Measurements from ENCODE around the gene ZNHIT2.
A peak's percentile ranks its signal among the peaks of the same experiment; 100 is the strongest.
"Not testable (repeated sequence)": the region's sequence is repeated elsewhere in the genome, so short reads cannot be mapped to it uniquely, and the experiment has no call there.

The ZNHIT2 gene

DNA sequence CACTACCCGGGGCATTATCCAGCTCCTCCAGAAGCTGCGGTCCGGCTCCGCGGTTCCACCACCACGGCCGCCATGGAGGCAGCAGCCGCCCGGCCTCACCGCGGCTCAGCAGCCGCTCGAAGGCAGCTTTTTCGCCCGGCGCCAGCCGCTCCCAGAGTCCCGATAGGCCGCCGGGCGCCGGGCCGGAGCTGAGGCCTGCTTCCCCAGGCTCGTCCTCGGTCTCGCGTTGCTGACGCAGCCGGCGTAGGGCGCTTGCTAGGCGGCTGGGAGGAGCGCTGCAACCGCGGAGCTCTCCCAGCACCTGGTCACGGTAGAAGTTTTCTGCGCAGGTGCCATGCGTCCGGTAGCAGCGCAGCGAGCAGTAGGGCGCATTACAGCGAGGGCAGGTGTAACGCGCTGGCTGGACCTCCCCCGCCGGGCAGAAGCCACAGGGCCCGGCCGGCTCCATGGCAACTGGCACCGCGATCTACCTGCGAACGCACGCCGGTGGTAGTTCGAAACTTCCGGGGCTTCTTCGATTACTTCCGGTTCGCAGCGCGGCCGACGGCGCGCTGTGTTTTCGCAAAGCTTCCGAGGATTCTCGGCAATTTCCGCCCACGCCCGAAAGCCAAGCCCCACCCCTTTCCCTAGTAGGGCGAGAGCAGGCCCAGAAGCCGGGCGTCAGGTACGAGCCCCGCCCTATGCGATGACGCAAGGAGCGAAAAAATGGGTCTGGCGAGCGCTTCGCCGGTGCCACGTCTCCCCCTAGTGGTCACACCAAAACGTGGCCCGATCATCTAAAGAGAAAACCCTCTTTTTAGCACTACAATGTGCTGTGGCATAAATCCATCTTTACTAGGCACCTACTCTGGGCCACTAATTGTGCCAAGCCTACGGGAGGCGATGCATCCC lies at the start of gene ZNHIT2:
ZNHIT2 (minus strand) TSS at position 496 of the 891 bp plus-strand sequence; CDS start at position 448, 48 bp downstream.
- Histone ChIP-seq H3K4me3 (peak within 1 kb of the TSS; percentile 50 to 88 (median 77)), H3K27ac (peak within 1 kb of the TSS; percentile 60 to 95 (median 90))

DNA sequence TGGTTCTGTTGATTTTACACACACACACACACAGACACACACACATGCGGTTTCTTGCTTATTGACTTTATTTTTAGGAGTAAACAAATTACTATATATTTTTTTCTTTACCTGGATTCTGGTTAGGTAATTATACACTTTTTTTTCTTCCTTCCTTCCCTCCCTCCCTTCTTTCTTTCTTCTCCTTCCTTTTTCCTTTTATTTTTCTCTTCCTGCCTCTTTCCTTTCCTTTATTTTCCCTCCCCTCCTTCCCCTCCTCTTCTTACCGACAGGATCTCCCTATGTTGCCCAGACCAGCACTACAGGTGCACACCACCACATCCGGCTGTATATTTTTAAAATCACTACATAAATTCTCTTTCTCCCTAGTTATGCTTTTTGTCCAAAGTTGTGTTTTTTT lies 49.4 kb upstream of the ZNHIT2 start:
- Histone ChIP-seq H3K27ac (no peak overlapping the region), H3K4me3 (no peak overlapping the region)

DNA sequence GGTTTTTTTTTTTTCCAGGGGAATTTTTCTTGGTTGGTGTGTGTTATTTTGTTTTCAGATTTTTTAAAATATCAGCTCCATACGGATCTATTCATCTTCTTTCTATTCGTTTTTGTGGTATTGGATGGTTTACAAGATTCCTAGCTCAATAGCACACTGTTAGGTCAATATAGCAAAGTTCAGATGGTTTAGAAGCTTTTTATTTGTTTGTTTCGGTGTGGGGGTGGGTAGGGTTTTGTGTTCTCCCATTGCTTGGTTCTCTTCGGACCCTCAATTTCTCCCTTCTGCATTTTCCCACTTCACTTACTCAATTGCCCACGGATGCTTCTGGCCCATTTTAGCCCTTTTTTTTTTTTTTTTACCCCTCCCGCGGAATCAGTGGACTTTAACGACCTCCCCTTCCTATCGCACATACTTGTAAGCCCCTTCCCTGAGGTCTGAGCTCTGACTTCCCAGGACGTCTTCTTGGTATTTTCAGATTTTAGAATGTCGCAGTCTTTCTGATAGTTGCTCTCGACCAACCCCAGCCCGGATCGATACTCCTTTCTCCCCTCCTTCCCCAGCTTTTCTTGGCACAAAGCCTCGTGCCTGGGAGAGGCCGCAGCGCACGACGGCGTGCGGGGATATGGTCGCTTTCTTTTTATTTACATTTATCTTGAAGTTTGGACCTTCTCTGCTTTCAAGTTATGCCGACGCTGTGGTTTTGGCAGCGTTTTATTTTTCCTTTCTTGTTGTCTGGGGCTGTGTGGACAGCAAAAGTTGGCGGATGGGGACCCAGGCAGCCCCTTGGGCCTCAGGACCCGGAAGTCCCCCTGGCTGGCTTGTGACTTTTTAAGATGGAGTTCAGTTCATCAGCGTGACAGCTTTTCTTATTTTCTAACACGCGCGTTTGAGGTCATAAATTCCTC lies 48.2 kb upstream of the ZNHIT2 start:
- Histone ChIP-seq H3K4me3 (no peak overlapping the region), H3K27ac (peak overlapping the region in 5 of 21 experiments; percentile 15 to 53 (median 32))

DNA sequence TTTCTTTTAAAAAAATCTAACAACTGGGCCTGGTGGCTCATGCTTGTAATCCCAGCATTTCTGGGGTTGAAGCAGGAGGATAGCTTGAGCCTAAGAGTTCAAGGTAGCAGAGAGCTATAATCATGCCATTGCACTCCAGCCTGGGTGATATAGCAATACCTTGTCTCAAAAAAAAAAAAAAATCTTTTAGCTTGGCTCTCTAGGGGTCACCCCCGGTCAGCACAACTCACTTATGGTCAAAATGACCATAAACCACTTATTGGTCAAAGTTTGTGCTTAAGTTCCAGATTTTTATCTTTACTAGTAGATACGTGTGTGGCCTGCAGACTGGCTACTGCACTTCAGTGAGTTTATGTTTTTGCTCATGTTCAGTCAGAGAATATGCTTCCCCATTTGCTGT lies 46.2 kb upstream of the ZNHIT2 start:
- Histone ChIP-seq H3K27ac (no peak overlapping the region), H3K4me3 (no peak overlapping the region)

DNA sequence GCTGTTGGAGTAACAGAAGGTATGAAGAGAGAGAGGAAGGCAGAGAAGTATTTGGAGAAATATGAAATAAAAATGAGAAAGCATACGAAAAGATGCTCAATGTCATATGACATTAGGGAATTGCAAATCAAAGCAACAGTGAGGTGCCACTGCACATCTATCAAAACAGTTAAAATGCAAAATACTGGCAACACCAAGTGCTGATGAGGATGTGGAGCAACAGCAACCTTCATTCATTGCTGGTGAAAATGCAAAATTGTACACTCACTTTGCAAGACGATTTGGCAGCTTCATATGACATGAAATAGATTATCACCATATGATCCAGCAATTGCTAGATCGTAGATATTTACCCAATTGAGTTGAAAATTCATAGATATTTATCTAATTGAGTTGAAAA lies 43.1 kb upstream of the ZNHIT2 start:
- no peak overlapping the region for H3K4me3 ChIP-seq
- no peak overlapping the region for H3K27ac ChIP-seq

DNA sequence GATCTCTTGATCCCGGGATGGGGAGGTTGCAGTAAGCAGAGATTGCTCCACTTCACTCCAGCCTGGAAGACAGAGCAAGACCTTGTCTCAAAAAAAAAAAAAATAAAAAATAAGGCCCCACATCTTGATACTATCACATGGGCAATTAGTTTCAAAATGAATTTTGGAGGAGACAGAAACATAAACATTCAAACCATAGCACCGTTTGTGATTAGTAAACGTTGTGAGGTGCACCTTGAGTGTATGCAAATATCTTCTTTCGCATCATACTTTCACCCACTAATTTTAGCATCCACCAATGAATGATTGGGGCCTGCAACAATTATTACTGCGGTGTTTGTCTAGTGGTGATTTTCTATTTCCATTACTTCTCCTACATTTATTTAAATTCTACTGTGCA lies 41.5 kb upstream of the ZNHIT2 start:
- no peak overlapping the region for H3K4me3 ChIP-seq
- no peak overlapping the region for H3K27ac ChIP-seq

DNA sequence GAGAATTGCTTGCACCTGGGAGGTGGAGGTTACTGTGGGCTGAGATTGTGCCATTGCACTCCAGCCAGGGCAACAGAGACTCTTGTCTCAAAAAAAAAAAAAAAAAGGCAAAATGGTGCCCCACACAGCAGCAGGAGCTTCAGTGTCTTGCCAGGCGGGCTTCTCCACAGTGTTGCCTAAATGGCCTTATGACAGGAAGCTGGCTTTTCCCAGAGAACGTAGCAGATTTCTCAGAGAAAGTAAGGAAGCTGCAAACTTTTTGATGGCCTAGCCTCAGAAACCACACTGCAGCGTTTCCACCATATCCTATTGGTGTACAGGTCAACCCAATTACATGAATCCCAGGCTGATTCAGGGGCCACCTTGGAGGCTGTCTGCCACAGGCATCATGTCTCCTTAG lies 39.8 kb upstream of the ZNHIT2 start:
- Histone ChIP-seq H3K4me3 (no peak overlapping the region), H3K27ac (no peak overlapping the region)

DNA sequence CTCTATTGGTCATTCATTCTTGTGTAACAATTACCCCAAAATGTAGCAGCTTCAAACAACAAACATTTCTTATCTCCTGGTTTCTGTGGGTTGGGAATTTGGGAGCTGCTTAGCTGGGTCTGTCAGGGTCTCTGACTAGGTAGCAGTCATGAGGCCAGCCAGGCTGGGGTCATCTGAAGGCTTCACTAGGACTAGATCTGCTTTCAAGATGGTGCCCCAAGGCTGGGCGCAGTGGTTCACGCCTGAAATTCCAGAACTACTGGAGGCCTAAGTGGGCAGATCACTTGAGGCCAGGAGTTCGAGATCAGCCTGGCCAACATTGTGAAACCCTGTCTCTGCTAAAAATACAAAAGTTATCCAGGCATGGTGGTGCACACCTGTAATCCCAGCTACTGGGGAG lies 39.4 kb upstream of the ZNHIT2 start:
- Histone ChIP-seq H3K4me3 (no peak overlapping the region), H3K27ac (no peak overlapping the region)

DNA sequence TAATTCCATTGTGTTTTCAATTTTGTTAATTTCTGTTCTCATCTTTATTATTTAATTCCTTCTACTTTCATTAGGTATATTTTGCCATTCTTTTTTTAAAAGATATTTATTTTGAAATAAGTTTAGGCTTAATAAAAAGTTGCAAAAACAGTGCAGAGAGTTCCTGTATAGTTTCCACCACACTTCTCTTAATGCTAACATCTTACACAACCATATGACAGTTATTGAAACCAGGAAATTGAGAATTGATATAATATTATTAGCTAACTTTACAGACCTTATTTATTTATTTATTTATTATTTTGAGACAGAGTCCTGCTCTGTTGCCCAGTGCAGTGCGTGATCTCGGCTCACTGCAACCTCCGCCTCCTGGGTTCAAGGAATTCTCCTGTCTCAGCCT lies 38.8 kb upstream of the ZNHIT2 start:
- no peak overlapping the region for H3K27ac ChIP-seq
- no peak overlapping the region for H3K4me3 ChIP-seq

DNA sequence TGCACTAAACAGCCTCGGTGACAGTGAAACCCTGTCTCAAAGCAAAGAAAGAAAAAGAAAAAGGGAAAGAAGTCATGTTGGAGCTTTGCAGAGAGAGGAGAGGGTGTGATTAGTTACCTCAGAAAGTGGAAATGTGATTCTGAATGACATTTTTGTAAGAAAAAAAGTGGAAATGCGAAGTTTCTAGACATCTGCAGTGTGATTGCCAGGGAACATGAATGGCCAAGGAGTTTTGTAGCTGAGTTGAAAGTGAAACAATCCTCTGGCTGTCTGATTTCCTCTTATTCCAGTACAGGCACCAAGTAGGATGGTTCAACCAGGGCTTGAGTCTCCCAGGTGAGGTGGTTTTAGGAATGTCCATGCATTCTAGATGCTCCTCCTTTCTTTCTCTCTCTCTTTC lies 34.6 kb upstream of the ZNHIT2 start:
- no peak overlapping the region for H3K4me3 ChIP-seq
- peak overlapping the region in 1 of 21 experiments; percentile 58 for H3K27ac ChIP-seq

DNA sequence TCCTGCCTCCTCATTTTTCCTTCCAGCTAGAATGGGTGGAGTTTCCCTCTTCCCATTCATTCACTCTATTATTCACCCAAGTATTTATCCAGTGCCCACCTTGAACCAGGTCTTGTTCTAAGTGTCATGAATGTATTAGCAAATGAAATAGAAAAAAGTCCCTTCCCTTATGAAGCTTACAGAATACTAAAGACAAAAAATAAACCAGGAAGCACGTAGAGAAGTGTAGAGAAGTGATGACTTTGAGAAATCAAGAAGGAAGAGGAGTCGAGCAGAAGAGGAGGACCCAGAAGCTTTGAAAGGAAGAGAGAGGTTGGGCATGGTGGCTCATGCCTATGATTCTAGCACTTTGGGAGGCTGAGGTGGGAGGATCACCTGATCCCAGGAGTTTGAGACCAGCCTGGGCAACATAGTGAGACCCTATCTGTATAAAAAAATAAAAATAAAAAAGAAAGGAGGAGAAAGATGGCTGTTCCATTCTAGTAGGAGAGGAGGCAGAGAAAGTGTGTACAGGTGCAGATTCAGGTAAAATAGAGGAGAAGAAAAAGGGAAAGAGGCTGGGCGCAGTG lies 33.9 kb upstream of the ZNHIT2 start:
- Histone ChIP-seq H3K4me3 (no peak overlapping the region), H3K27ac (peak overlapping the region in 9 of 21 experiments; percentile 9 to 62 (median 46))

DNA sequence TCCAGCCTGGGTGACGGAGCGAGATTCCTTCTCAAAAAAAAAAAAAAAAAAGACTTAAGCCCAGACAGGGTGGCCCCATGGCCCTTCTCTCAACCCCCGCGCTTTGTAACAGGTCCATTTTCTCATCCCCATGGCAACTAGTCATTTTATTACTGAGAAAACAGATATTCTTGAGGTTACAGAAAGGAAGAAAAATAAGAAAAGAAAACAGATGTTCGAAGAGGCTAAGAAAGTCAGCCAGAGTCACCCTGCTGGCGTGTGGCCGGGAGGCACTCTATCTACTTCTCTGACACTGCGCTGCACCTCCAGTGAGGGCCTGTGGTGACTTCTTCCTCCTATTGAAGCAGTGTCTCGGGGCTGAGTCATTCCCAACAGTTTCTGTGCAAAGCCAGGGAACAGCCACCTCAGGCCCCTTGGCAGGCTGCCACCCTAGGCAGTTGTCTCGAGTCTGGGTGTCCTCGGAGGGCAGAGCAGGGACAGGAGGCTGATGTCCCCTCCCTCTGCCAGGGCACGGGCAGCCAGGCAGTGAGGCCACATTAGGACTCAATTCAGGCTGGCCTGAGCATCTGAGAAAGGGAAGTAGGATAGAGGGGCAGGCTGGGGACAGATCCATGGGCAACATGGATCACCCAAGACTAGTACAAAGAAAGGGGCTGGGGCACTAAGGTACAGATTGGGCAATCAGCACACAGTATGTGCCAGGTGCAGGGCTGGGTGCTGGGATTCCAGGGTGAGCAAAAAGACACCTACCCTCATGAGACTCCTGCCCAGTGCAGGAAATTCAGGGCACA lies 33.2 kb upstream of the ZNHIT2 start:
- Histone ChIP-seq H3K4me3 (no peak overlapping the region), H3K27ac (peak overlapping the region in 15 of 21 experiments; percentile 1 to 62 (median 38))

DNA sequence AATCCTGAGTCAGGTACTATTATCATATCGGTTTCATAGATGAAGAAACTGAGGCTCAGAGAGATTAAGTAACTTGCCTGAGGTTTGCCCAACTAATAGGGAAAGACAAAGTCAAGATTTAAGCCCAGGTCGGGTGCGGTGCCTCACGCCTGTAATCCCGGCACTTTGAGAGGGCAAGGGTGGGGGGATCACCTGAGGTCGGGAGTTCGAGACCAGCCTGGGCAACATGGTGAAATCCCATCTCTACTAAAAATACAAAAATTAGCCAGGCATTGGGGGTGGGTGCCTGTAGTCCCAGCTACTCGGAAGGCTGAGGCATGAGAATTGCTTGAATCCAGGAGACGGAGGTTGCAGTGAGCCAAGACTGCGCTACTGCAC lies 32.6 kb upstream of the ZNHIT2 start:
- H3K27ac ChIP-seq = peak overlapping the region in 10 of 21 experiments; percentile 1 to 56 (median 32)
- not testable (repeated sequence) for H3K4me3 ChIP-seq

DNA sequence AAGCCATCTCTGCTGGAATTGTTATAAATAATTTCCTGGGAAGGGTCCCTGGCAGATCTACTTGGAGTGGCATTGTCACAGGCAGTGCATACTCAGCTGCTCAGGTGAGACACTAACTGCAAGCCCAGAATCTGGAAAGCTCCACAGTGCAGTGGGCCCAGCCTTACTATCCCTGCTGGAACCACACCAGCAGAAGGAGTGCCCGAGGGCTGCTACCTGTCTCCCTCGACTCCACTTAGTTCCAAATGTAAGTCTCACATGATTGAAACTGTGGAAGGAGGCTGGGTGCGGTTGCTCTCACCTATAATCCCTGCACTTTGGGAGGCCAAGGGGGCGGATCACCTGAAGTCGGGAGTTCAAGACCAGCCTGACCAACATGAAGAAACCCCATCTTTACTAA lies 31.2 kb upstream of the ZNHIT2 start:
- no peak overlapping the region for H3K27ac ChIP-seq

DNA sequence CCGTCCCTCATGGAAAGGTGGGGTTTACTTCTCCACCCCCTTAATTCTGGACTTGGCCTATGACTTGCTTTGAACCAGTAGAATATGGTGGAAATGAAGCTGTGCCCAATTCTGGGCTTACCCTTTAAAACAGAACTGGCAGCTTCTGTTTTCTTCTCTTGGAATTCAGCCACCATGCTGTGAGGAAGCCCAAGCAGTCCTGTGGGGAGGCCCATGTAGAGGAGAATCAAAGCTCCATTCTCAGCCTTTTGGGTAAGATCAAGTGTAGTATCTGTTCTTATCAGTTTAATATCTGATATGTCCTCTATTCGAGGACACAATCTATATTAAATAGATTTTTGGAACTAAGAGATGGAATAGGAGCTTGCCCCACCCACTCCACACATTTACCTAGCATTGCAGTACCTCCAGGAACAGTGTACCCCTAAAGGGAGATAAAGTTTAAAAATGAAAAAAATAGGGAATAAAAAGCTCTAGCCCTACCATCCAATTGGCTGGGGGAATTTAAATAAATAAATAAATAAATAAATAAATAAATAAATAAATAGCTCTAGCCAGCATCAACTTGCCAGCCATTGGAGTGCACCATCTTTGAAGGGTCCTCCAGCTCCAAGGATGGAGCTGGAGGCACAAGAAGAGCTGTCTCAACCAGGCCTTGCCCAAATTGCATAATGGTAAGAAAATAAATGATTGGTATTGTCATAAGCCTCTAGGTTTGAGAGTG lies 30.0 kb upstream of the ZNHIT2 start:
- H3K4me3 ChIP-seq = no peak overlapping the region
- no peak overlapping the region for H3K27ac ChIP-seq

More for the DNA sequence above, 31.2 kb upstream of the ZNHIT2 start:
- H3K4me3 ChIP-seq = no peak overlapping the region

DNA sequence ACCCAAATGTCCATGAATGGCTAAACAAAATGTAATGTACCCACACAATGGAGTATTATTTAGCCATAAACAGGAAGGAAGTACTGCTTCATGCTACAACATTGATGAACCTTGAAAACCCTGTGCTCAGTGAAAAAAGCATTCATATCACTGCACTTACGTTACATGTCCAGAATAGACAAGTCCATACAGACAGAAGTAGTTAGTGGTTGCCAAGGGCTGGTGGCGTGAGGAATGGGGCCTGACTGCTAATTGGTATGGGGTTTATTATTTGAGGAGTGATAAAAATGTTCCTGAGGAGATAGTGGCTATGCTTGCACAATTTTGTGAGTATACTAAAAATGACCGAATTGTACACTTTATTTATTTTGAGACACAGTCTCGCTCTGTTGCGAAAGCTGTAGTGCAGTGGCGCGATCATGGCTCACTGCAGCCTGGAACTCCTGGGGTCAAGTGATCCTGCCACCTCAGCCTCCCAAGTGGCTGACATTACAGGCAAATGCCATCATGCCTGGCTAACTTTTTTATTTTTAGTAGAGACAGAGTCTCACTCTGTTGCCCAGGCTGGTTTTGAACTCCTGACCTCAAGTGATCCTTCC lies 24.5 kb upstream of the ZNHIT2 start:
- H3K4me3 ChIP-seq = no peak overlapping the region
- no peak overlapping the region for H3K27ac ChIP-seq

DNA sequence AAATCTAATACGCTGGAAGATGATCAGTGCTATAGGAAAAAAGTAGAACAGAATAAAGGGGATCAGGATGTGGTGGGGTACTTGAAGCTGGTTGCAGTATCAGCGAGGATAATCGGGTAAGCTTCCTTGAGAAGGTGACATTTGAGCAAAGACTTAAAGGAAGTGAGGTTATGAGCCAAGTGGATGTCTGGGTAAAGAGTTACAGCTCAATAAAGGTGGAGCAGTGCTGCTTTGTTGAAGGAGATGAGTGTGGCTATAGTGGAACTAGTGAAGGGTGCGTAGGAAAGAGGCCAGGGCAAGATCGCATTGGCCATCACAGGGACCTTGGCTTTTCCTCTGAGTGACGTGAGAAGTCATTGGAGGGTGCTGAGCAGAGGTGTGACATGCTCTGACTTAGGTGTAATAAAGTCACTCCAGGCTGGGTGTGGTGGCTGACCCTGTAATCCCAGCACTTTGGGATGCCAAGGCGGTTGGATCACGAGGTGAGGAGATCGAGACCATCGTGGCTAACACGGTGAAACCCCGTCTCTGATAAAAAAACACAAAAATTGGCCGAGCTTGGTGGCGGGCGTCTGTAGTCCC lies 19.1 kb upstream of the ZNHIT2 start:
- H3K27ac ChIP-seq = no peak overlapping the region
- H3K4me3 ChIP-seq = no peak overlapping the region

DNA sequence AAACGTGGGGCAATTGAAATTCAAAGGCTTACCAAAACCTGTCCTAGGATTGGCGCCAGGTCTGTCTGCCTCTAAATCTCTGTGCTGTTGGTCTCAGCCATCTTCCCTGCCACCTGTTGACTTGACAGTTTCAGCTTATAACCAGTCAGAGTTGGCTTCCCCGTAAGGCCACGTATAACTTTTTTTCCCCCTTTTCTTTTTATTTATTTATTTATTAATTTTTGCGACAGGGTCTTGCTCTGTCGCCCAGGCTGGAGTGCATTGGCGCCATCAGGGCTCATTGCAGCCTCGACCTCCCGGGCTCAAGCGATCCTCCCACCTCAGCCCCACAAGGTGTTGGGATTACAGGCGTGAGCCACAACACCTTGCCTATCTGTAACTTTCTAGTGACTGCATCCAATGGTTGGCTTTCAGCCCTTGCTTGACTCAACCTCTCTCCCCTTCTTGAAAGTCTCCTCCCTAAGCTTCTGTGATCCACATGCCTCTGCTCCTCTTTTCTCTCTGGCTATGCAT lies 18.2 kb upstream of the ZNHIT2 start:
- Histone ChIP-seq H3K27ac (peak overlapping the region in 19 of 21 experiments; percentile 93 to 100 (median 99)), H3K4me3 (peak overlapping the region; percentile 72 to 97 (median 92))

Measured in skin epidermis (tissue), 12 donors.